OCI-LY7 (cell line): ENCODE results near the gene TRAPPC1. TPM values are rescaled to one million over a fixed set of nuclear protein-coding genes. Genes with fewer than 3 reads are reported as not detected.
A peak's percentile ranks its signal among the peaks of the same experiment; 100 is the strongest.

Experiments
- BruUV-seq: library from RNA; stranded (reverse); fragments of 400-500 nt; replicated peaks from 2 replicates; lab custom pipeline; 2021; lab: Mats Ljungman, UMichigan
- CTCF ChIA-PET: fragments of 300-600 bp; sonication (Branson Sonifier 250); formaldehyde crosslinking; loops from one replicate; lab custom pipeline; 2022; ENCODE audit warnings: antibody characterized with exemption; ENCODE audit not compliant: unreplicated experiment; lab: Charles Lee
- POLR2A ChIA-PET: fragments of 300-600 bp; sonication (Branson Sonifier 250); formaldehyde crosslinking; loops from one replicate; lab custom pipeline; 2022; ENCODE audit warnings: antibody characterized with exemption; lab: Charles Lee
- DNase-seq: peaks from one replicate; pipeline ENCODE4 v3.0.0-alpha.2; 2015; ENCODE audit warnings: low spot score
- H2AFZ ChIP-seq: fragments of 200-600 bp; sonication (generic), shearing (Covaris generic); 2 replicates; pipeline ENCODE4 v1.6.1; 2014; ENCODE audit warnings: mild to moderate bottlenecking, antibody characterized with exemption, low read length, moderate library complexity
- H3K27ac ChIP-seq: fragments of 200-600 bp; sonication (generic); 2 replicates; pipeline ENCODE4 v1.5.1; 2014; ENCODE audit warnings: mixed run types, low read depth, mild to moderate bottlenecking, moderate library complexity, low read length, inconsistent platforms; ENCODE audit not compliant: poor library complexity, severe bottlenecking
- H3K36me3 ChIP-seq: fragments of 200-600 bp; sonication (generic); 2 replicates; pipeline ENCODE4 v1.6.1; 2014; ENCODE audit warnings: mild to moderate bottlenecking, antibody characterized with exemption, low read length, moderate library complexity, mixed read lengths; ENCODE audit not compliant: insufficient read depth
- H3K4me1 ChIP-seq: fragments of 200-600 bp; sonication (generic); 2 replicates; pipeline ENCODE4 v1.5.1; 2014; ENCODE audit warnings: mild to moderate bottlenecking, low read length; ENCODE audit not compliant: insufficient read depth, poor library complexity, severe bottlenecking
- H3K4me2 ChIP-seq: fragments of 200-600 bp; sonication (generic); 2 replicates; pipeline ENCODE4 v1.6.1; 2014; ENCODE audit warnings: mild to moderate bottlenecking, low read length
- H3K4me3 ChIP-seq: fragments of 200-600 bp; sonication (generic); 2 replicates; pipeline ENCODE4 v1.5.1; 2014; ENCODE audit warnings: mild to moderate bottlenecking, low read depth, low read length; ENCODE audit not compliant: poor library complexity, severe bottlenecking
- H3K79me2 ChIP-seq: fragments of 200-600 bp; sonication (generic); 2 replicates; pipeline ENCODE4 v1.6.1; 2016; ENCODE audit warnings: low read depth, mild to moderate bottlenecking, low read length, moderate library complexity, mixed read lengths; ENCODE audit not compliant: insufficient read depth
- H3K9me2 ChIP-seq: fragments of 200-600 bp; sonication (generic); 2 replicates; pipeline ENCODE4 v1.6.1; 2016; ENCODE audit warnings: mild to moderate bottlenecking, low read length, mixed read lengths; ENCODE audit not compliant: insufficient read depth
- H3K9me3 ChIP-seq: fragments of 200-600 bp; sonication (generic); 2 replicates; pipeline ENCODE4 v1.6.1; 2014; ENCODE audit warnings: mild to moderate bottlenecking, mixed run types, low read length, mixed read lengths
- H4K20me1 ChIP-seq: fragments of 200-600 bp; sonication (generic); 2 replicates; pipeline ENCODE4 v1.6.1; 2014; ENCODE audit warnings: mild to moderate bottlenecking, antibody characterized with exemption, low read length, moderate library complexity, mixed read lengths; ENCODE audit not compliant: insufficient read depth
- EZH2phosphoT487 ChIP-seq: fragments of 200-600 bp; sonication (generic); IDR thresholded peaks from 2 replicates; pipeline ENCODE4 v1.6.1; 2018; ENCODE audit warnings: low read depth, borderline replicate concordance, mild to moderate bottlenecking, mixed run types, antibody characterized with exemption, low read length, moderate library complexity, mixed read lengths
- intact Hi-C: fragments of 100-400 bp; cut with micrococcal nuclease; formaldehyde crosslinking; loops from one replicate; pipeline ENCODE4 v1.10.0; 2022; ENCODE audit not compliant: unreplicated experiment
- total RNA-seq, 2 experiments: library from RNA; depleted of rRNA in 1 of 2; stranded (reverse); fragments of >200 nt in 1 of 2; shearing (Covaris generic) in 1 of 2; gene quantifications; 2 replicates each; pipeline ENCODE4 v1.2.3, GENCODE V29; 2014 to 2022
- TF ChIP-seq, protein P1 (sequence below): fragments of 200-600 bp; sonication (generic); conservative IDR thresholded peaks from 2 replicates; pipeline ENCODE4 v1.5.1; 2014; ENCODE audit warnings: mild to moderate bottlenecking, antibody characterized with exemption, low read length, moderate library complexity, mixed read lengths

TRAPPC1 gene
- total RNA-seq, 2 experiments from 2014 or later, result 40.2 to 150 TPM

DNA sequence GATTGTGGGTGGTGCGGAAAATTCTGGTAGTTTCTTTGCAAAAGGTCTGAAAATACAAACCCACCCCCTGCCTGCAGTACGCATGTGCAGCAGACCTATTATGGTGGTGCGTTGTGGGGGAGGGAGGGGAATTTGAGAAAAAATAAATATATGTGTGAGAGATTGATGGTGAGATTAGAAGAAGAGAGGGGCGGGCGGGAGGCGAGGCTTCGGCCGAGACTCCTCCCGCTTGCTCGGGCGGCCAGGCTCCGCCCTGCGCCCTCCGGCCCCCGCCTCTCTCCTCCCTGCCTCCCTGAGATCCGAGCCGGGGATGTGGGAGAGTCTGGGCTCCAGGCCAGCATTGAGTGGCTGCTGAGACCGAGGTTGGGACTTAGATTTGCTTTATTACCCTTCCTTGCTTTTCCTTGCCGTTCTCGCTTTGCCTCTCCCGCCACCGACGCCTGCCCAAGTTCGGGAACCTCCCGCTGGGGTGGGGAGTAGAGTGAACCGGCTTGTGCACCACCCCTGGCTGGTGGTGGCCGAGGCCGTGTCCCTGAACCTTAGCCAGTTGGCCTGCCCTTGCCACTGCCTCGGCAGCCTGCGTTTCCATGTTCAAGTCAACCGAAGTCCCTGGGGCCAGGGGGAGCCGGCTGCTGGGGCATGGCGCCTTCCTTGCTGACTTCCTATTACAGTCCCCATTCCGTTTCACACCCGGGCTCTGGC lies 44.1 kb downstream of the TRAPPC1 start:
- peaks cover 37% of the 10 kb centered on the region for H3K36me3 ChIP-seq
- H3K4me2 ChIP-seq, result peak overlapping the region; percentile 97
- TF ChIP-seq EZH2phosphoT487, result no peak
- TF ChIP-seq, protein P1, sequence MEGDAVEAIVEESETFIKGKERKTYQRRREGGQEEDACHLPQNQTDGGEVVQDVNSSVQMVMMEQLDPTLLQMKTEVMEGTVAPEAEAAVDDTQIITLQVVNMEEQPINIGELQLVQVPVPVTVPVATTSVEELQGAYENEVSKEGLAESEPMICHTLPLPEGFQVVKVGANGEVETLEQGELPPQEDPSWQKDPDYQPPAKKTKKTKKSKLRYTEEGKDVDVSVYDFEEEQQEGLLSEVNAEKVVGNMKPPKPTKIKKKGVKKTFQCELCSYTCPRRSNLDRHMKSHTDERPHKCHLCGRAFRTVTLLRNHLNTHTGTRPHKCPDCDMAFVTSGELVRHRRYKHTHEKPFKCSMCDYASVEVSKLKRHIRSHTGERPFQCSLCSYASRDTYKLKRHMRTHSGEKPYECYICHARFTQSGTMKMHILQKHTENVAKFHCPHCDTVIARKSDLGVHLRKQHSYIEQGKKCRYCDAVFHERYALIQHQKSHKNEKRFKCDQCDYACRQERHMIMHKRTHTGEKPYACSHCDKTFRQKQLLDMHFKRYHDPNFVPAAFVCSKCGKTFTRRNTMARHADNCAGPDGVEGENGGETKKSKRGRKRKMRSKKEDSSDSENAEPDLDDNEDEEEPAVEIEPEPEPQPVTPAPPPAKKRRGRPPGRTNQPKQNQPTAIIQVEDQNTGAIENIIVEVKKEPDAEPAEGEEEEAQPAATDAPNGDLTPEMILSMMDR, result peak; percentile 18; the same call in 1 of the 2 replicates
- peak; percentile 90 for DNase-seq
- intact Hi-C loops, result loop anchor here (1.0 to 5.0 kb wide), 4 partner anchors 25 to 230 kb away; partner anchors contain the start of genes ALOXE3 and NAA38
- H3K9me2 ChIP-seq, result no peaks in the 10 kb centered on the region
- H3K4me1 ChIP-seq, result peaks cover 28% of the 10 kb centered on the region
- BruUV-seq, result no TSS peak
- POLR2A ChIA-PET, result no interaction called here
- 0 out of 2 replicates have a peak, but pooled peaks cover 5% of the 10 kb centered on the region for H4K20me1 ChIP-seq
- H3K79me2 ChIP-seq, result peaks cover 56% of the 10 kb centered on the region
- H2AFZ ChIP-seq, result peak overlapping the region; percentile 19; the same call in 1 of the 2 replicates
- peak overlapping the region; percentile 90 for H3K27ac ChIP-seq
- H3K4me3 ChIP-seq, result peak overlapping the region; percentile 95
- CTCF ChIA-PET, result no interaction called here
- no peaks in the 10 kb centered on the region for H3K9me3 ChIP-seq

DNA sequence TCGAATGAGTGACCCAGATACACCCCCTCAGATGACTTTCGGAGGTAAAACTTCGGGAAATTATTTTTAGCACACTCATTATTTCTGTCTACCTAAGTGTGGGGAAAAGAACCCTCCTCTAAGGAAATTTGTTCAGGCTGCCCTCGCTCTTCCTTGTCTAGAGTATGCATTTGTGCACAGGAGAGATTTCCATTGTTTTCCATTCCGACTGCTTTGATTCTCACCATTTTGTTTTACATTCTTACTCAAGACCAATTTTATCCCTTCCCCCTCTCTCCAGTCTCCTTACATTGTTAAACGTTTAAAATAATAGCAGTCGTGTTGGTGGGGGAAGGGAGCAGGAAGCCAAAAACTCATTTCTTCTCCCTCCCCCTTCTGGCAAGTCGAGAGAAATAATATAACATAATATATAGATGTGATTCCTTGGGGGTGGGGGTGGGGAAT lies 44.7 kb downstream of the TRAPPC1 start:
- TF ChIP-seq, protein P1, result peak; percentile 51
- TF ChIP-seq EZH2phosphoT487, result no peak
- peak overlapping the region; percentile 95 for H3K4me3 ChIP-seq
- no peaks in the 10 kb centered on the region for H3K9me3 ChIP-seq
- DNase-seq, result no peak
- peaks cover 34% of the 10 kb centered on the region for H3K4me1 ChIP-seq
- ChIA-PET CTCF (no interaction called here), POLR2A (no interaction called here)
- H2AFZ ChIP-seq, result peak overlapping the region; percentile 24; the same call in 1 of the 2 replicates
- peak overlapping the region; percentile 97 for H3K4me2 ChIP-seq
- peak overlapping the region; percentile 90 for H3K27ac ChIP-seq
- intact Hi-C loops, result loop anchor here (1.0 to 5.0 kb wide), 4 partner anchors 25 to 230 kb away; partner anchors contain the start of genes ALOXE3 and NAA38
- peaks cover 61% of the 10 kb centered on the region for H3K79me2 ChIP-seq
- BruUV-seq, result TSS peak; percentile 71
- H3K36me3 ChIP-seq, result peaks cover 39% of the 10 kb centered on the region
- 0 out of 2 replicates have a peak, but pooled peaks cover 5% of the 10 kb centered on the region for H4K20me1 ChIP-seq
- H3K9me2 ChIP-seq, result no peaks in the 10 kb centered on the region
